Measurements from ENCODE around the gene LRBA.
"Not testable (repeated sequence)": the region's sequence is repeated elsewhere in the genome, so short reads cannot be mapped to it uniquely, and the experiment has no call there.

The LRBA gene

DNA sequence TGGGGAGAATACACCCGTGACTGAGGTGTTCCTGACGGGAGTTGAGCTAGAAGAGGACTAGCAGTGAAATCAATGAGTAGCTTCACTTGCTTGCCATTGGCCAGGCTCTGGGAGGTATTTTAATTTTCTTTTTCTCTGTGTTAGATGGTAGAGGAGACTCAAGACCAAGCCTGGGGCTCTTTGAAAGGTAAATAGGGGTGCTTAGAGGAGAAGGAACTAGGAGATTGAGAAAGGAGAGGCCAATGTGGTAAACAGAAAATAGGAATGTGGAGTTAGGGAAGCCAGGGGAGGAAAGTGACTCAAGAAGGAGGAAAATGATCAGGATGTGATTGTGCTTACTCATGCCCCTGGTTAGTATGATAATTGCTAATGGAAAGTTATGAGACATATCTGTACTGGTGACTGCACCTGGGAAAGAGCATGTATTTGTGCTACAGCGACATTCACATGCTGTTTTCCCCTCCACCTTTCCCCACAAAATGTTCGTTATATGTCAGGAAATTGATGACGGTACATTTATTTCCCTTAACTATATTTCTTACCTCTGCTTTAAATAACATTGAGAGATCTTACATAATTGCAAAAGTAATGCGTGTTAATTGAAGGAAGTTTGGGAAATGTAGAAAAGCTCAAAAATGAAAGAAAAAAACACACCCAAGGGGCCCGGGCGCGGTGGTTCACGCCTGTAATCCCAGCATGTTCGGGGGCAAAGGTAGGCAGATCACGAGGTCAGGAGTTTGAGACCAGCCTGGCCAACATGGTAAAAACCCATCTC lies 16.9 kb upstream of the LRBA start:
- Histone ChIP-seq H3K4me3 (ENCODE audit: low read length) (no peak overlapping the region), H3K4me1 (ENCODE audit: control insufficient read depth, low read length) (no peaks in the 10 kb centered on the region), H4K20me1 (ENCODE audit: control insufficient read depth, insufficient read depth, low read depth, low read length) (no peaks in the 10 kb centered on the region), H3K9me3 (ENCODE audit: control insufficient read depth, insufficient read depth, low read length) (no peaks in the 10 kb centered on the region), H3K27ac (ENCODE audit: low read depth, low read length) (no peak overlapping the region), H3K36me3 (ENCODE audit: control insufficient read depth, low read length) (no peaks in the 10 kb centered on the region), H3K9me2 (replicated peaks; ENCODE audit: control insufficient read depth, low read length) (no peaks in the 10 kb centered on the region), H3K4me2 (ENCODE audit: low read length) (no peak overlapping the region), H3K79me2 (ENCODE audit: control insufficient read depth, low read length) (no peaks in the 10 kb centered on the region), H3F3A (ENCODE audit: control insufficient read depth, insufficient read depth) (no peaks in the 10 kb centered on the region), H3K27me3 (ENCODE audit: control insufficient read depth, low read length) (peaks cover 4% of the 10 kb centered on the region; the same call in 1 of the 2 replicates)
- TF ChIP-seq, protein P1, sequence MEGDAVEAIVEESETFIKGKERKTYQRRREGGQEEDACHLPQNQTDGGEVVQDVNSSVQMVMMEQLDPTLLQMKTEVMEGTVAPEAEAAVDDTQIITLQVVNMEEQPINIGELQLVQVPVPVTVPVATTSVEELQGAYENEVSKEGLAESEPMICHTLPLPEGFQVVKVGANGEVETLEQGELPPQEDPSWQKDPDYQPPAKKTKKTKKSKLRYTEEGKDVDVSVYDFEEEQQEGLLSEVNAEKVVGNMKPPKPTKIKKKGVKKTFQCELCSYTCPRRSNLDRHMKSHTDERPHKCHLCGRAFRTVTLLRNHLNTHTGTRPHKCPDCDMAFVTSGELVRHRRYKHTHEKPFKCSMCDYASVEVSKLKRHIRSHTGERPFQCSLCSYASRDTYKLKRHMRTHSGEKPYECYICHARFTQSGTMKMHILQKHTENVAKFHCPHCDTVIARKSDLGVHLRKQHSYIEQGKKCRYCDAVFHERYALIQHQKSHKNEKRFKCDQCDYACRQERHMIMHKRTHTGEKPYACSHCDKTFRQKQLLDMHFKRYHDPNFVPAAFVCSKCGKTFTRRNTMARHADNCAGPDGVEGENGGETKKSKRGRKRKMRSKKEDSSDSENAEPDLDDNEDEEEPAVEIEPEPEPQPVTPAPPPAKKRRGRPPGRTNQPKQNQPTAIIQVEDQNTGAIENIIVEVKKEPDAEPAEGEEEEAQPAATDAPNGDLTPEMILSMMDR (IDR thresholded peaks at IDR 0.05; ENCODE audit: low read depth, low read length, poor library complexity, severe bottlenecking): no peak
- TF ChIP-seq EZH2phosphoT487 (IDR thresholded peaks at IDR 0.05; ENCODE audit: borderline replicate concordance, low read length): no peak

DNA sequence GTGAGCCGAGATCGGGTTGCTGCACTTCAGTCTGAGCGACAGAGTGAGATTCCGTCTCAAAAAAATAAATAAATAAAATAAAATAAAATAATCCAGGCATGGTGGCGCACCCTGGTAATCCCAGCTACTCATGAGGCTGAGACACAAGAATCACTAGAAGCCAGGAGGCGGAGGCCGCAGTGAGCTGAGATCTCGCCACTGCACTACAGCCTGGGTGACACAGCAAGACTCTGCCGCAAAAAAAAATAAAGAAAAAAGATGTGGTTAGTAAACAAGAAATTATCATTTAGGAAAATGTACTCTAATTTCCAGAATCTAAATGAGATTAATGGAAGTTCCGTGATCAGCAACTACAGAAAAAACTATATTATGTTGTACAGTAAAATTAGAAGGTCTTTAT lies 14.5 kb upstream of the LRBA start:
- Histone ChIP-seq H3K4me1 (ENCODE audit: control insufficient read depth, low read length) (no peaks in the 10 kb centered on the region), H3K27me3 (ENCODE audit: control insufficient read depth, low read length) (peaks cover 4% of the 10 kb centered on the region; the same call in 1 of the 2 replicates), H4K20me1 (ENCODE audit: control insufficient read depth, insufficient read depth, low read depth, low read length) (no peaks in the 10 kb centered on the region), H3K79me2 (ENCODE audit: control insufficient read depth, low read length) (no peaks in the 10 kb centered on the region), H3K4me2 (ENCODE audit: low read length) (no peak overlapping the region), H3K36me3 (ENCODE audit: control insufficient read depth, low read length) (no peaks in the 10 kb centered on the region), H3K4me3 (ENCODE audit: low read length) (no peak overlapping the region), H3K27ac (ENCODE audit: low read depth, low read length) (no peak overlapping the region), H3K9me2 (replicated peaks; ENCODE audit: control insufficient read depth, low read length) (no peaks in the 10 kb centered on the region), H3K9me3 (ENCODE audit: control insufficient read depth, insufficient read depth, low read length) (no peaks in the 10 kb centered on the region), H3F3A (ENCODE audit: control insufficient read depth, insufficient read depth) (no peaks in the 10 kb centered on the region)
- TF ChIP-seq, protein P1 (IDR thresholded peaks at IDR 0.05; ENCODE audit: low read depth, low read length, poor library complexity, severe bottlenecking): no peak
- no peak for TF ChIP-seq EZH2phosphoT487 (IDR thresholded peaks at IDR 0.05; ENCODE audit: borderline replicate concordance, low read length)

DNA sequence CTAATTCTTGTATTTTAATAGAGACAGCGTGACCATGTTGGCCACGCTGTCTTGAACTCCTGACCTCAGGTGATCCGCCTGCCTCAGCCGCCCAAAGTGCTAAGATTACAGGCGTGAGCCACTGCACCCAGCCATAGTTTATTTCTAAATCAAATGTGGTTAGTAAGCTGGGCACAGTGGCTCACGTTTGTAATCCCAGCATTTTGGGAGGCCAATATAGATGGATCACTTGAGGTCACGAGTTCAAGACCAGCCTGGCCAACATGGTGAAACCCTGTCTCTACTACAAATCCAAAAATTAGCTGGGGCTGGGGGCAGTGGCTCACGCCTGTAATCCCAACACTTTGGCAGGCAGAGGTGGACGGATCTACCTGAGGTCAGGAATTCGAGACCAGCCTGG lies 13.9 kb upstream of the LRBA start:
- H3K4me2 ChIP-seq (ENCODE audit: low read length); H3K79me2 ChIP-seq (ENCODE audit: control insufficient read depth, low read length); H3K36me3 ChIP-seq (ENCODE audit: control insufficient read depth, low read length); H4K20me1 ChIP-seq (ENCODE audit: control insufficient read depth, insufficient read depth, low read depth, low read length); H3F3A ChIP-seq (ENCODE audit: control insufficient read depth, insufficient read depth); H3K9me3 ChIP-seq (ENCODE audit: control insufficient read depth, insufficient read depth, low read length); H3K4me1 ChIP-seq (ENCODE audit: control insufficient read depth, low read length); H3K9me2 ChIP-seq (replicated peaks; ENCODE audit: control insufficient read depth, low read length); H3K4me3 ChIP-seq (ENCODE audit: low read length); H3K27me3 ChIP-seq (ENCODE audit: control insufficient read depth, low read length); H3K27ac ChIP-seq (ENCODE audit: low read depth, low read length): not testable (repeated sequence)

DNA sequence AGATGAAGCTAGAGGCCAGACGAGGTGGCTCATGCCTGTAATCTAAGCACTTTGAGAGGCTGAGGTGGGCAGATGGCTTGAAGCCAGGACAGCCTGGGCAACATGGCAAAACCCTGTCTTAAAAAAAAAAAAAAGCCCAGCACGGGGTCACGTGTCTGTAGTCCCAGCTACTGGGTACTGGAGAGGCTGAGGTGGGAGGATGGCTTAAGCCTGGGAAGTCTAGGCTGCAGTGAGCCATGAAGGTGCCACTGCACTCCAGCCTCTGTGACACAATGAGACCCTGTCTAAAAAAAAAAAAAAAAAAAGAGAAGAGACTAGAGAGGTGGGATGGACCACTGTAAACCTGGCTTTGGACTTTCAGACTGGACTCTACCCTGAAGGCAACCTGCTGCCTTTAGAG lies 10.7 kb upstream of the LRBA start:
- Histone ChIP-seq H3K27ac (ENCODE audit: low read depth, low read length) (no peak overlapping the region), H3K79me2 (ENCODE audit: control insufficient read depth, low read length) (no peaks in the 10 kb centered on the region), H3K9me3 (ENCODE audit: control insufficient read depth, insufficient read depth, low read length) (no peaks in the 10 kb centered on the region), H3K4me3 (ENCODE audit: low read length) (no peak overlapping the region), H3K9me2 (replicated peaks; ENCODE audit: control insufficient read depth, low read length) (no peaks in the 10 kb centered on the region), H4K20me1 (ENCODE audit: control insufficient read depth, insufficient read depth, low read depth, low read length) (no peaks in the 10 kb centered on the region), H3K27me3 (ENCODE audit: control insufficient read depth, low read length) (no peaks in the 10 kb centered on the region), H3K36me3 (ENCODE audit: control insufficient read depth, low read length) (no peaks in the 10 kb centered on the region), H3K4me2 (ENCODE audit: low read length) (no peak overlapping the region), H3F3A (ENCODE audit: control insufficient read depth, insufficient read depth) (no peaks in the 10 kb centered on the region), H3K4me1 (ENCODE audit: control insufficient read depth, low read length) (no peaks in the 10 kb centered on the region)
- TF ChIP-seq, protein P1 (IDR thresholded peaks at IDR 0.05; ENCODE audit: low read depth, low read length, poor library complexity, severe bottlenecking): no peak
- TF ChIP-seq EZH2phosphoT487 (IDR thresholded peaks at IDR 0.05; ENCODE audit: borderline replicate concordance, low read length): no peak
